ENCODE results near the gene FOXO3. TPM values are rescaled to one million over a fixed set of nuclear protein-coding genes. Genes with fewer than 3 reads are reported as not detected.

FOXO3 gene
- total RNA-seq, 1 donor from 2014 or later: 34.6 TPM

- Mint-ChIP-seq H3K4me3 (ENCODE audit: unreplicated experiment) (no peak overlapping the region), H3K9me3 (ENCODE audit: unreplicated experiment) (no peaks in the 10 kb centered on the region), H3K36me3 (ENCODE audit: low read depth, unreplicated experiment) (no peaks in the 10 kb centered on the region), H3K27me3 (ENCODE audit: unreplicated experiment) (peaks cover 6% of the 10 kb centered on the region), H3K27ac (ENCODE audit: unreplicated experiment) (peak overlapping the region; percentile 32), H3K4me1 (ENCODE audit: unreplicated experiment) (peaks cover 38% of the 10 kb centered on the region)
- DNase-seq (ENCODE audit: low spot score): no peak
- no peak for TF ChIP-seq CTCF (IDR thresholded peaks at IDR 0.05; ENCODE audit: unreplicated experiment)
Measured at GRCh38 chr6:108627692-108628550, 67.2 kb downstream of the FOXO3 start.

- no peak for TF ChIP-seq CTCF (IDR thresholded peaks at IDR 0.05; ENCODE audit: unreplicated experiment)
- no peaks in the 10 kb centered on the region for H3K36me3 Mint-ChIP-seq (ENCODE audit: low read depth, unreplicated experiment)
- no peak overlapping the region for H3K4me3 Mint-ChIP-seq (ENCODE audit: unreplicated experiment)
- H3K4me1 Mint-ChIP-seq (ENCODE audit: unreplicated experiment): peaks cover 29% of the 10 kb centered on the region
- H3K9me3 Mint-ChIP-seq (ENCODE audit: unreplicated experiment): no peaks in the 10 kb centered on the region
- H3K27ac Mint-ChIP-seq (ENCODE audit: unreplicated experiment): peak overlapping the region; percentile 6
- H3K27me3 Mint-ChIP-seq (ENCODE audit: unreplicated experiment): peaks cover 6% of the 10 kb centered on the region
- DNase-seq (ENCODE audit: low spot score): no peak
Measured at GRCh38 chr6:108630050-108630714, 69.5 kb downstream of the FOXO3 start.

- peaks cover 7% of the 10 kb centered on the region for H3K27me3 Mint-ChIP-seq (ENCODE audit: unreplicated experiment)
- no peak for TF ChIP-seq CTCF (IDR thresholded peaks at IDR 0.05; ENCODE audit: unreplicated experiment)
- H3K27ac Mint-ChIP-seq (ENCODE audit: unreplicated experiment): no peak overlapping the region
- H3K4me1 Mint-ChIP-seq (ENCODE audit: unreplicated experiment): peaks cover 31% of the 10 kb centered on the region
- no peak overlapping the region for H3K4me3 Mint-ChIP-seq (ENCODE audit: unreplicated experiment)
- H3K9me3 Mint-ChIP-seq (ENCODE audit: unreplicated experiment): no peaks in the 10 kb centered on the region
- no peak for DNase-seq (ENCODE audit: low spot score)
- no peaks in the 10 kb centered on the region for H3K36me3 Mint-ChIP-seq (ENCODE audit: low read depth, unreplicated experiment)
Measured at GRCh38 chr6:108632441-108632840, 71.7 kb downstream of the FOXO3 start.

GRCh38 chr6:108633436-108633835 lies 72.7 kb downstream of the FOXO3 start:
- H3K27me3 Mint-ChIP-seq (ENCODE audit: unreplicated experiment): peaks cover 7% of the 10 kb centered on the region
- DNase-seq (ENCODE audit: low spot score): no peak
- H3K9me3 Mint-ChIP-seq (ENCODE audit: unreplicated experiment): no peaks in the 10 kb centered on the region
- no peak for TF ChIP-seq CTCF (IDR thresholded peaks at IDR 0.05; ENCODE audit: unreplicated experiment)
- H3K36me3 Mint-ChIP-seq (ENCODE audit: low read depth, unreplicated experiment): no peaks in the 10 kb centered on the region
- H3K4me1 Mint-ChIP-seq (ENCODE audit: unreplicated experiment): peaks cover 34% of the 10 kb centered on the region
- H3K27ac Mint-ChIP-seq (ENCODE audit: unreplicated experiment): no peak overlapping the region
- no peak overlapping the region for H3K4me3 Mint-ChIP-seq (ENCODE audit: unreplicated experiment)

Data from endothelial cell (in vitro differentiated cells).